HepG2 (cell line): ENCODE measurements around the gene DPEP3. TPM values are rescaled to one million over a fixed set of nuclear protein-coding genes. Genes with fewer than 3 reads are reported as not detected.
A peak's percentile ranks its signal among the peaks of the same experiment; 100 is the strongest.

Experiments used
- AHR ChIP-seq: IDR thresholded peaks from 2 replicates; pipeline ENCODE4 v1.6.1; 2018; ENCODE audit warnings: missing genetic modification reagents, missing compliant biosample characterization
- HMG20B ChIP-seq: conservative IDR thresholded peaks from 2 replicates; pipeline ENCODE4 v1.6.1; 2016; ENCODE audit warnings: missing genetic modification reagents, missing compliant biosample characterization
- HMGXB3 ChIP-seq: sonication (generic); formaldehyde crosslinking; IDR thresholded peaks from 2 replicates; pipeline ENCODE4 v1.4.0; 2020; ENCODE audit warnings: missing genetic modification reagents, borderline replicate concordance
- MTERF4 ChIP-seq: sonication (generic); formaldehyde crosslinking; IDR thresholded peaks from 2 replicates; pipeline ENCODE4 v1.8.0; 2023; ENCODE audit warnings: mild to moderate bottlenecking, missing genetic modification reagents
- TOE1 ChIP-seq: sonication (generic); formaldehyde crosslinking; IDR thresholded peaks from 2 replicates; pipeline ENCODE4 v1.4.0; 2020; ENCODE audit warnings: mild to moderate bottlenecking, missing genetic modification reagents
- WIZ ChIP-seq: sonication (generic); formaldehyde crosslinking; IDR thresholded peaks from 2 replicates; pipeline ENCODE4 v1.5.1; 2020; ENCODE audit warnings: mild to moderate bottlenecking, missing genetic modification reagents
- ZNF337 ChIP-seq: sonication (generic); formaldehyde crosslinking; IDR thresholded peaks from 2 replicates; pipeline ENCODE4 v1.5.1; 2020; ENCODE audit warnings: missing genetic modification reagents, low read depth, mild to moderate bottlenecking, borderline replicate concordance
- polyA plus RNA-seq, 8 experiments: library from polyadenylated mRNA; depleted of rRNA in 3 of 8; stranded (reverse) in 7 of 8; unstranded in 1 of 8; fragments of >200 nt; fragmentation: Illumina TruSeq in 4 of 8; extraction: Trizol in 4 of 8; gene quantifications; 2 replicates each; pipeline versions ENCODE4 v1.2.1 to v1.2.3, GENCODE V29; 2011 to 2016; ENCODE audit warnings: low read depth in 4 of 8, missing spikeins in 1 of 8, mixed read lengths in 1 of 8; ENCODE audit not compliant: insufficient read depth in 1 of 8
- total RNA-seq, 5 experiments: library from RNA; depleted of rRNA; stranded (reverse); fragments of >200 nt; fragmentation: Illumina TruSeq; extraction: Trizol; gene quantifications; 2 replicates each; pipeline ENCODE4 v1.2.3, GENCODE V29; 2016; ENCODE audit warnings: low read depth in 1 of 5
- TF ChIP-seq, protein P1 (sequence below): sonication (generic); formaldehyde crosslinking; IDR thresholded peaks from 2 replicates; pipeline ENCODE4 v1.5.1; 2020; ENCODE audit warnings: mild to moderate bottlenecking, moderate library complexity, missing genetic modification reagents
- TF ChIP-seq, protein P2 (sequence below): sonication (generic); formaldehyde crosslinking; IDR thresholded peaks from 2 replicates; pipeline ENCODE4 v1.5.1; 2020; ENCODE audit warnings: mild to moderate bottlenecking, missing genetic modification reagents, borderline replicate concordance
- TF ChIP-seq, protein P3 (sequence below): sonication (generic); formaldehyde crosslinking; IDR thresholded peaks from 2 replicates; pipeline ENCODE4 v1.5.0; 2020; ENCODE audit warnings: mild to moderate bottlenecking, missing genetic modification reagents, borderline replicate concordance

Gene DPEP3
- total and polyA plus RNA-seq, 2 of the 13 experiments (the other 11 are each of a cell fraction or from before 2014, with no cell fraction given) = not detected

DNA sequence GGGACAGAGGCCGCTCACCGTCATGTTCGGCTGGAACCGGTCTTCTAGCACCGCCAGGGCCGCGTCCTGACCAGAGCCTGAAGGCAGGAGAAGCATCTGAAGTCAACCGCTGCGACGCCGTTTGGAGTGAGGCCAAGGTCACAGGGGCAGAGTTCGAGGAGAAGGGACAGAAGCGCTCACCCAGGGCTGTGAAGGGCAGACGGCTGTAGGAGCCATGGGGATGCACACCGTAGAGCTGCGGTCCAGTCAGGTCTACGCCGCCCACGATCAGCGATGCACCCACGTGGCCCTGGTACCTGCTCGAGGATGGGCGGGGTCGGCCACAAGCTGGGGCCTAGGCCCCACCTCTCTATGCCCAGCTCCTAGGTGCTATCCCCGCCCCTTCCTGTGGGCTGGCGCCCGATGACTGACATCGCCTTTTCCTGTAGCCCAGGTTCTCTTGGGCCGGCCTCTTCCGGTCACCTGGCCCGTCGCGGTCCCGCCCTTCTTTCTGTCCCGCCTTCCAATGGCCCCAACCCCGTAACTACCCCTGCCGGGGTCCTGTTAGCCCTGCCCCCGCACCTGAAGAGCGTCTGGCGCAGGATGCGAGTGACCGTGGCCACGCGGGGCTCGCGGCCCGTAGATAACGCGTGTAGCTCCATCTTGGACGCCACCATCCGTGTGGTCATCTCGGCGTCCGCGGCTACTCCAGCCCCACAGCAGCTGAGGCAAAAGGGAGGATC, 44.7 kb downstream of the DPEP3 start (continued):
- TF ChIP-seq HMG20B (0 out of 2 replicates have a peak, but pooled peaks have one; percentile 56), ZNF337 (CRISPR knock-in tag) (0 out of 2 replicates have a peak, but pooled peaks have one; percentile 72), MTERF4 (CRISPR knock-in tag) (peak; percentile 98; the same call in 1 of the 2 replicates), WIZ (CRISPR knock-in tag) (no peak), TOE1 (CRISPR knock-in tag) (no peak; the same call in 1 of the 2 replicates), HMGXB3 (peak; percentile 80; the same call in 1 of the 2 replicates), AHR (CRISPR knock-in tag) (peak; percentile 56)
- TF ChIP-seq, protein P1, sequence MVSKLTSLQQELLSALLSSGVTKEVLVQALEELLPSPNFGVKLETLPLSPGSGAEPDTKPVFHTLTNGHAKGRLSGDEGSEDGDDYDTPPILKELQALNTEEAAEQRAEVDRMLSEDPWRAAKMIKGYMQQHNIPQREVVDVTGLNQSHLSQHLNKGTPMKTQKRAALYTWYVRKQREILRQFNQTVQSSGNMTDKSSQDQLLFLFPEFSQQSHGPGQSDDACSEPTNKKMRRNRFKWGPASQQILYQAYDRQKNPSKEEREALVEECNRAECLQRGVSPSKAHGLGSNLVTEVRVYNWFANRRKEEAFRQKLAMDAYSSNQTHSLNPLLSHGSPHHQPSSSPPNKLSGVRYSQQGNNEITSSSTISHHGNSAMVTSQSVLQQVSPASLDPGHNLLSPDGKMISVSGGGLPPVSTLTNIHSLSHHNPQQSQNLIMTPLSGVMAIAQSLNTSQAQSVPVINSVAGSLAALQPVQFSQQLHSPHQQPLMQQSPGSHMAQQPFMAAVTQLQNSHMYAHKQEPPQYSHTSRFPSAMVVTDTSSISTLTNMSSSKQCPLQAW (CRISPR knock-in tag) = peak; percentile 92
- TF ChIP-seq, protein P2, sequence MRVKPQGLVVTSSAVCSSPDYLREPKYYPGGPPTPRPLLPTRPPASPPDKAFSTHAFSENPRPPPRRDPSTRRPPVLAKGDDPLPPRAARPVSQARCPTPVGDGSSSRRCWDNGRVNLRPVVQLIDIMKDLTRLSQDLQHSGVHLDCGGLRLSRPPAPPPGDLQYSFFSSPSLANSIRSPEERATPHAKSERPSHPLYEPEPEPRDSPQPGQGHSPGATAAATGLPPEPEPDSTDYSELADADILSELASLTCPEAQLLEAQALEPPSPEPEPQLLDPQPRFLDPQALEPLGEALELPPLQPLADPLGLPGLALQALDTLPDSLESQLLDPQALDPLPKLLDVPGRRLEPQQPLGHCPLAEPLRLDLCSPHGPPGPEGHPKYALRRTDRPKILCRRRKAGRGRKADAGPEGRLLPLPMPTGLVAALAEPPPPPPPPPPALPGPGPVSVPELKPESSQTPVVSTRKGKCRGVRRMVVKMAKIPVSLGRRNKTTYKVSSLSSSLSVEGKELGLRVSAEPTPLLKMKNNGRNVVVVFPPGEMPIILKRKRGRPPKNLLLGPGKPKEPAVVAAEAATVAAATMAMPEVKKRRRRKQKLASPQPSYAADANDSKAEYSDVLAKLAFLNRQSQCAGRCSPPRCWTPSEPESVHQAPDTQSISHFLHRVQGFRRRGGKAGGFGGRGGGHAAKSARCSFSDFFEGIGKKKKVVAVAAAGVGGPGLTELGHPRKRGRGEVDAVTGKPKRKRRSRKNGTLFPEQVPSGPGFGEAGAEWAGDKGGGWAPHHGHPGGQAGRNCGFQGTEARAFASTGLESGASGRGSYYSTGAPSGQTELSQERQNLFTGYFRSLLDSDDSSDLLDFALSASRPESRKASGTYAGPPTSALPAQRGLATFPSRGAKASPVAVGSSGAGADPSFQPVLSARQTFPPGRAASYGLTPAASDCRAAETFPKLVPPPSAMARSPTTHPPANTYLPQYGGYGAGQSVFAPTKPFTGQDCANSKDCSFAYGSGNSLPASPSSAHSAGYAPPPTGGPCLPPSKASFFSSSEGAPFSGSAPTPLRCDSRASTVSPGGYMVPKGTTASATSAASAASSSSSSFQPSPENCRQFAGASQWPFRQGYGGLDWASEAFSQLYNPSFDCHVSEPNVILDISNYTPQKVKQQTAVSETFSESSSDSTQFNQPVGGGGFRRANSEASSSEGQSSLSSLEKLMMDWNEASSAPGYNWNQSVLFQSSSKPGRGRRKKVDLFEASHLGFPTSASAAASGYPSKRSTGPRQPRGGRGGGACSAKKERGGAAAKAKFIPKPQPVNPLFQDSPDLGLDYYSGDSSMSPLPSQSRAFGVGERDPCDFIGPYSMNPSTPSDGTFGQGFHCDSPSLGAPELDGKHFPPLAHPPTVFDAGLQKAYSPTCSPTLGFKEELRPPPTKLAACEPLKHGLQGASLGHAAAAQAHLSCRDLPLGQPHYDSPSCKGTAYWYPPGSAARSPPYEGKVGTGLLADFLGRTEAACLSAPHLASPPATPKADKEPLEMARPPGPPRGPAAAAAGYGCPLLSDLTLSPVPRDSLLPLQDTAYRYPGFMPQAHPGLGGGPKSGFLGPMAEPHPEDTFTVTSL (CRISPR knock-in tag) = no peak
- TF ChIP-seq, protein P3, sequence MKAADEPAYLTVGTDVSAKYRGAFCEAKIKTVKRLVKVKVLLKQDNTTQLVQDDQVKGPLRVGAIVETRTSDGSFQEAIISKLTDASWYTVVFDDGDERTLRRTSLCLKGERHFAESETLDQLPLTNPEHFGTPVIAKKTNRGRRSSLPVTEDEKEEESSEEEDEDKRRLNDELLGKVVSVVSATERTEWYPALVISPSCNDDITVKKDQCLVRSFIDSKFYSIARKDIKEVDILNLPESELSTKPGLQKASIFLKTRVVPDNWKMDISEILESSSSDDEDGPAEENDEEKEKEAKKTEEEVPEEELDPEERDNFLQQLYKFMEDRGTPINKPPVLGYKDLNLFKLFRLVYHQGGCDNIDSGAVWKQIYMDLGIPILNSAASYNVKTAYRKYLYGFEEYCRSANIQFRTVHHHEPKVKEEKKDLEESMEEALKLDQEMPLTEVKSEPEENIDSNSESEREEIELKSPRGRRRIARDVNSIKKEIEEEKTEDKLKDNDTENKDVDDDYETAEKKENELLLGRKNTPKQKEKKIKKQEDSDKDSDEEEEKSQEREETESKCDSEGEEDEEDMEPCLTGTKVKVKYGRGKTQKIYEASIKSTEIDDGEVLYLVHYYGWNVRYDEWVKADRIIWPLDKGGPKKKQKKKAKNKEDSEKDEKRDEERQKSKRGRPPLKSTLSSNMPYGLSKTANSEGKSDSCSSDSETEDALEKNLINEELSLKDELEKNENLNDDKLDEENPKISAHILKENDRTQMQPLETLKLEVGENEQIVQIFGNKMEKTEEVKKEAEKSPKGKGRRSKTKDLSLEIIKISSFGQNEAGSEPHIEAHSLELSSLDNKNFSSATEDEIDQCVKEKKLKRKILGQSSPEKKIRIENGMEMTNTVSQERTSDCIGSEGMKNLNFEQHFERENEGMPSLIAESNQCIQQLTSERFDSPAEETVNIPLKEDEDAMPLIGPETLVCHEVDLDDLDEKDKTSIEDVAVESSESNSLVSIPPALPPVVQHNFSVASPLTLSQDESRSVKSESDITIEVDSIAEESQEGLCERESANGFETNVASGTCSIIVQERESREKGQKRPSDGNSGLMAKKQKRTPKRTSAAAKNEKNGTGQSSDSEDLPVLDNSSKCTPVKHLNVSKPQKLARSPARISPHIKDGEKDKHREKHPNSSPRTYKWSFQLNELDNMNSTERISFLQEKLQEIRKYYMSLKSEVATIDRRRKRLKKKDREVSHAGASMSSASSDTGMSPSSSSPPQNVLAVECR (CRISPR knock-in tag) = peak; percentile 94; the same call in 1 of the 2 replicates
